GM18520 (cell line): ENCODE results near the gene BTNL9.
"Not testable (repeated sequence)": the region's sequence is repeated elsewhere in the genome, so short reads cannot be mapped to it uniquely, and the experiment has no call there.

Experiments used
- ATAC-seq: cut with Tn5 transposase; IDR thresholded peaks from one replicate; pipeline ENCODE4 v1.9.1; 2021; ENCODE audit not compliant: unreplicated experiment

BTNL9 gene

GRCh38 chr5:181042036-181042713 lies 2.1 kb downstream of the BTNL9 start:
- no peak for ATAC-seq

DNA sequence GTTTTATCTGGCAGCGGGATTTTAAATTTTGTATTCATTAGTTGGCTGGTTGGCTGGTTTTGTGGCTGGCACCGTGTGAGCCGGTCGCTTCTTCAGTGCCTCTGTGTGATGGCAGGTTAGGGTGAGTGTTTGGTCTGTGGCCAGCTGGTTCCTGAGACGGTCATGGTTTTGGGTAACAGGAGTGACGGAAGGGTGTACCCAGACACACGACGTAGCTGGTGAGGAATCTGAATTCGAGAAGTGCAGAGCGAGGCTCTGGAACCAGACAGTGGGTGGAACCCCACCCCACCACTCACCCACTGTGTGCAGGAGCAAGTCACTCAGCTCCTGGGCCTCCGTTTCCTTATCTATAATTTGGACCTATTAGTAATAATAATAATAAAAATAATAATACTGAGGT lies 2.7 kb downstream of the BTNL9 start:
- no peak for ATAC-seq

DNA sequence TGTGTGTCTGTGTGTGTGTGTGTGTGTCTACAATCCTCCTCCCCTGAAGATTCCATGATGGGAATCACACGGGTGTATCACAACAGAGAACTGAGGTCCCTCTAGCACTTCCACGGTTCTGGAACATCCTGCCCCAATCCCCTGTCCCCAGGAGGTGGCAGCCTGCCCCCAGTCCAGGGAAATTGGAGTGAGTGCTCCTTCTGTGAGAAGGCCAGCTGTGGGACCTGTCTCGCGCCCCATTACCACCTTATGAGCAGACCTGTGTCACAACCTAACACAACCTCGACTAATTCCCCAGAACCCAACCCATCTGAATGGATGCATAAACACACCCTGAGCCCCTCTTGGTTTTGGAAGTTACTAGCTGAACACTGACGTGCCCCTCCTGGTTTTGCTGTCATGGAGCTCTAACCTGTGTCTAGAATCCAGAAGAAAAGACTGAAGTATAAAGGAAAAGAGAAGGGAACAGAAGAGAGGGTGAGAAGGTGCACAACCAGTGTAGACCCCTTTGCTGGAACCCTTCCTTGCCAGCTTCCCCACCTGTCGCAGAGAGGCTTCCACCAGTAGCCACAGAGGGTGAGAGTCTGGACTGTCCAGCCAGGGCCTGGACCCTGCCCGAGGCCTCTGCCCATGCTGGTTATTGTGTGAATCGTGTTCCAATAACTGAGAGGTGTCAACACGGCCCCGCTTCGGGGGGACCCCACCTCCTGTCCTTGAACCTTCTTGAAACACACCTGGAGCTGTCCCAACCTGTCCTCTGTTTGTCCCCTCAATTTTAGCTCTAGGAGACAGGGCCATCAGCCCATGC lies 3.4 kb downstream of the BTNL9 start:
- no peak for ATAC-seq

- no peak for ATAC-seq
Observed at GRCh38 chr5:181044093-181044599, 4.1 kb downstream of the BTNL9 start.

DNA sequence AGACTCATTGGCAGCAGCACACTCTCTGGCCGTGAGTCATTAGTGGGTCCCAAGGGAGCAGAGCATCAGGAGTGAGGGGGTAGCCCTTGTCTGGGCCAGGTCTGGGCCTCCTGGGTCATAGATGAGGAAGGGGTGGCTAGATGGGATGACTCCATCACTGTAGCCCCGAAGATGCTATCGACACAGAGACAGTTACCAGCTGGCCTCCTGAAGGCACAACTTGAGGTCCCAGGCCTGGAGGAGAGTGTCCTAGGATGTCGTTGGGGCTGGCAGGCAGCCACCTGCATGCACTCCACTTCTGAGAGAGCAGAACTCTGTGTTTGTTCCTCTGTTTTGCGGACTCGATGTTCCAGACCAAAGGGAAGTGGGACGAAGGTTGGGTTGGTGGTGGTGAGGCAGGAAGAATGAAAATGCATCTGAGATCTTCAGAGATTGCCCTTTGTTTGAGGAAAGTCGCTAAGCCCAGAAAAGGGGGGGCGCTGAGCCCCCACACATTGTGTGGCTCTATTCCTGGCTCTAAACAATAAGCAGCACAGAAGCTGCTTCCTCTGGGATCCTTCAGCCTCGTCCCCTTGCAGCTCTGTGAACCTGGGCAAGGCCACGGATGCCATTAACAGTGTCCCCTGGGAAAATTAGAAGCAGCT lies 4.7 kb downstream of the BTNL9 start:
- no peak for ATAC-seq

DNA sequence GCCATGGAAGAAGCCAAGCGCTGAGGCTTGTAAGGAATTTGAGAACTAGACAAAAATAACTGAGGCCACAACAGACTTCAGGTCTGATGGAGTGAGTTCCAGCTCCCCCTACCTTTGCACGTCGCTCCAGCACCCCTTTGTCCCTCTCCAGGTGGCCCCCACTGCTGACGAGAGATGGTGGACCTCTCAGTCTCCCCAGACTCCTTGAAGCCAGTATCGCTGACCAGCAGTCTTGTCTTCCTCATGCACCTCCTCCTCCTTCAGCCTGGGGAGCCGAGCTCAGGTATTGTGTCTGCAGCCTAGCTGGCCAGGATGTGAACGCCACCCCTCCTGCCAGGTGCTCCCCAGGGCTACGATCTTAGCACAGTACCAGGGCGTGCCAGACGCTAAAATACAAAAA lies 5.2 kb downstream of the BTNL9 start:
- no peak for ATAC-seq

DNA sequence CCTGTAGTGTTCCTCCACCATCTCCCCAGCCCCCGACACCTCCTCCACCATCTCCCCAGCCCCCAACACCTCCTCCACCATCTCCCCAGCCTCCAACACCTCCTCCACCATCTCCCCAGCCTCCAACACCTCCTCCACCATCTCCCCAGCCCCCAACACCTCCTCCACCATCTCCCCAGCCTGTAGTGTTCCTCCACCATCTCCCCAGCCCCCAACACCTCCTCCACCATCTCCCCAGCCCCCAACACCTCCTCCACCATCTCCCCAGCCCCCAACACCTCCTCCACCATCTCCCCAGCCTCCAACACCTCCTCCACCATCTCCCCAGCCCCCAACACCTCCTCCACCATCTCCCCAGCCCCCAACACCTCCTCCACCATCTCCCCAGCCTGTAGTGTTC lies 5.8 kb downstream of the BTNL9 start:
- ATAC-seq: not testable (repeated sequence)

- no peak for ATAC-seq
Observed at GRCh38 chr5:181047288-181047687, 7.2 kb downstream of the BTNL9 start.

DNA sequence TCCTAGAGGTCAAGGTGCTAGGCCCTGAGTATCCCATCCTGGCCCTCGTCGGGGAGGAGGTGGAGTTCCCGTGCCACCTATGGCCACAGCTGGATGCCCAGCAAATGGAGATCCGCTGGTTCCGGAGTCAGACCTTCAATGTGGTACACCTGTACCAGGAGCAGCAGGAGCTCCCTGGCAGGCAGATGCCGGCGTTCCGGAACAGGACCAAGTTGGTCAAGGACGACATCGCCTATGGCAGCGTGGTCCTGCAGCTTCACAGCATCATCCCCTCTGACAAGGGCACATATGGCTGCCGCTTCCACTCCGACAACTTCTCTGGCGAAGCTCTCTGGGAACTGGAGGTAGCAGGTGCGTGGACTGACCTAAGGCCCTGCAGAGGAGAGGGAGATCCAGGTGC lies 7.9 kb downstream of the BTNL9 start:
- no peak for ATAC-seq

GRCh38 chr5:181050016-181050415 lies 9.9 kb downstream of the BTNL9 start:
- ATAC-seq: no peak

GRCh38 chr5:181051841-181052671 lies 12.0 kb downstream of the BTNL9 start:
- no peak for ATAC-seq

DNA sequence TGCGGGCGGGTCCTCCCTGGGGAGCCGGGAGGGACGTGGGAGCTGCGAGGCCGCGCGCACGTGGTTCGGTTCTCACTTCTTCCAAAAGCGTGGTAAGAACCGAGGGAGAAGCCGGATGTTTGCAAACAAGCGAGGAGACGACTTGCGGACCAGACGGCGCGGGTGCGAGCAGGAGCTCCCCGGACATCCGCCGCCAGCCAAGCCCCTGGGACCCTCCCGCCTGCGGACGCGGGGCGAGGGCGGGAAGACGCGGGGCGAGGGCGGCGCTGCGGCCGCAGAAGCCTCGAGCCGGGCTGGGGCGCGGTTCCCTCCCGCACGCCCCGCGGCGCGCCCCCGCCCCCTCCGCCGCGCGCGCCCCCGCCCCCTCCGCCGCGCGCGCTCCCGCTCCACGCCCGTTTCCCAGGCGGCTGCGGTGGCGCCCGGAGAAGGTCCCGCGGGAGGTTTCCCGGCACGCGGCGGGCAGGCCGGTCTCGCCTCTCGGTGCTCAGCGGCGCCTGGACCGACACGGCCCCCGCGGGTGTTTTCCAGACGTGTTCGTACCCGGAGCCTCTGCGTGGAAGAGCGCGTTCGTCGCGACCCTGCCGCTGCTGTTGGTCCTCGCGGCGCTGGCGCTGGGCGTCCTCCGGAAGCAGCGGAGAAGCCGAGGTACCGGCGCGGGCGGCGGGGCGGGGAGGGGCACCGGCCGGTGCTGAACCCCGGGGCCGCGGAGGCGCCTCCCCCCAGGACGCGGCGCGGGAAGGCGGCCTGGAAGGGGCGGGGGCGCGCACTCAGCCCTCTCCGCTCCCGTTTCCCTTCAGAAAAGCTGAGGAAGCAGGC lies 12.8 kb downstream of the BTNL9 start:
- ATAC-seq: no peak

DNA sequence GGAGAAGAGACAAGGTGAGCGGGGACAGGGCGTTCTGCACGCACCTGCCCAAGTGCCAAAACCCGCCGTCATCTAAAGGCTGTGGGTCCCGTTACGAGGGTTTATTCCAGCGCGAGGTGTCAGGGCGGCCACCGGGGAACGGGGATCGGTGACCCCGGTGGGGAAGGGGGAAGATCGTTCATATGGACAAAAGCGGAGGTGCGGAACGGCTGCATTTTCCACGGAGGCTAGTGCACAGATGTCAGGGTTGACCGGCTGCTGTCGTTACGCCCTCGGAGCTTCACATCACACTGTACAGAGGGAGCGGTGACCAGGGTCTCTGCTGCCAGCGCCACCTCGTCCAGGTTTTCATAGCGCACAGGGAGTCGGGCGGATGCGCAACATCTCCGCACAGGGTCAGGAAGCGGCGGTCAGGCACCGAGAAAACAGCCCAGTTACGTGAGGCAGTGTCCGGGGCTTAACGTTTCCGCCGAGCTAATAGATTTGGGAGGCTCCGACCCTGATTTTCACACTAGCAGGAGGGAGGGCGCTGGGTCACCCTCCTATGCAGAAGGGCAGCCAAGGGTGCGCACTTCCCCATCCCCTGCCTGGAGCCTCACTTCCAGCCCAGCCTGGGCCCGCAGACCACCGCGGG lies 13.5 kb downstream of the BTNL9 start:
- ATAC-seq: no peak

DNA sequence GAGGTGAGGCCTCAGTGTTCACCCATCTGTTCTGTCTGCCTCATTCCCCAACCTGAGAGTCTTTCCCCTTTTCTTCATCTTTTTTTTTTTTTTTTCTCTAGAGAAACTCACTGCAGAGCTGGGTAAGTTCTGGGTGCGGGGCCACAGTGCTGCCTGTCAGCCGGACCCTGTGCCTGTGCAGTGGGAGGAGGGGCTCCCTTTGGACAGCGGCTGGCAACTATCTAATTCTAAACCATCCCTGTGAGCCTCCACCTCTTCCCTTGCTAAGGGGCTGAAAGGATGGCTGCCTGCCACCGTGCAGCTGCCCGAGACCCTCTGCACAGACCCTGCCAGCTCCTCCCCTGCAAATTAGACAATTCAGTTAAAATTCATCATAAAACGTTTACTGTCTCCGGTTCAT lies 14.1 kb downstream of the BTNL9 start:
- ATAC-seq: no peak

- ATAC-seq: no peak
Observed at GRCh38 chr5:181054871-181055459, 14.9 kb downstream of the BTNL9 start.

GRCh38 chr5:181056431-181056830 lies 16.4 kb downstream of the BTNL9 start:
- no peak for ATAC-seq

DNA sequence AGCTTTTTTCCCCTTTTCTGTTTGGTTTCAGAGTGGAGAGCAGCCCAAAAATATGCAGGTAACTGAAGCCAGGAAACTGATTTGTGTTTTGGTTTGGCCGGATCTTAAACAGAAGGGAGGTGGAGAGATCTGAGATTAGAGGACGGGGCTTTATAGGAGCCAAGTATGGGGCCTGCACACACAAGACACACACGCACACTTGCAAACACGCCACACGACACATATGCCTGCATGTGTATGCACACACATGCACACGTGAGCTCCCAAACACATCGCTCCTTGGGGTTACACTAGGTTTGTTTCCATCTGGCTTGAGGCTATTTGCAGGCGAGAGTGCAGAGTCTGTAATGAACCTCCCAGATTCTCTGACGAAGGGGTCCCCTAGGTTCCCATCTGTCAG lies 18.3 kb downstream of the BTNL9 start:
- ATAC-seq: no peak

DNA sequence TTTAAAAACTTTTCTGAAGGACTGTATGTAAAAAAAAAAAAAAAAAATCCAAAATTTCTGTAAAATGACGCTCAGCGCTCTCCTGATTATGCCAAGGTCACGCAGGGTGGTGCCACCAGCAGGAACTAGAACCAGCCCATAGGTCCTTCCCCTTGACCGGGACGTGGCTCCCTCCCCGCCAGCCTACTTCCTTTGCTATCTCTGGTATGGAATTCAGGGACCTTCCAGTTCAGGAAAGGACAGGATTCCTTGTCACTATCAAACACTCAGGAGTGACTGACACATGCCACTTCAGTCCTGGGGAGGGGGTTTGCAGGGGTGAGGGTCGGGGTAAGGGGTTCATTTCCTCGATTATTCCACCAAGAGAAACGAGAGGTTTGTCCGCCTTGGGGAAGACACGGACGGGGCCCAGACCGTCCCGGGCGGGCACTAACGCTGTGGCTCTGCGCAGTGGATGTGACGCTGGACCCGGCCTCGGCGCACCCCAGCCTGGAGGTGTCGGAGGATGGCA lies 18.8 kb downstream of the BTNL9 start:
- no peak for ATAC-seq
